NB4 (cell line): Measurements from ENCODE around the gene CENPB.

ENCODE experiments used
- DNase-seq: peaks from one replicate; pipeline ENCODE4 v3.0.0; 2010; ENCODE audit warnings: low read depth
- H3K4me3 ChIP-seq: one replicate; pipeline ENCODE4 v1.5.1; 2011; ENCODE audit warnings: mild to moderate bottlenecking, low read depth, low read length, moderate library complexity
- MYC ChIP-seq: IDR thresholded peaks from 2 replicates; pipeline ENCODE4 v1.6.1; 2011; ENCODE audit warnings: low read depth, low read length
- POLR2A ChIP-seq: IDR thresholded peaks from 2 replicates; pipeline ENCODE4 v1.6.1; 2011; ENCODE audit warnings: mild to moderate bottlenecking; ENCODE audit not compliant: insufficient read length; ENCODE audit errors: extremely low read depth
- TF ChIP-seq, protein P1 (sequence below): IDR thresholded peaks from 2 replicates; pipeline ENCODE4 v1.6.1; 2011; ENCODE audit warnings: low read depth, low read length
- TF ChIP-seq, protein P2 (sequence below): IDR thresholded peaks from one replicate; pipeline ENCODE4 v1.5.1; 2012; ENCODE audit warnings: low read depth, low read length

CENPB gene

DNA sequence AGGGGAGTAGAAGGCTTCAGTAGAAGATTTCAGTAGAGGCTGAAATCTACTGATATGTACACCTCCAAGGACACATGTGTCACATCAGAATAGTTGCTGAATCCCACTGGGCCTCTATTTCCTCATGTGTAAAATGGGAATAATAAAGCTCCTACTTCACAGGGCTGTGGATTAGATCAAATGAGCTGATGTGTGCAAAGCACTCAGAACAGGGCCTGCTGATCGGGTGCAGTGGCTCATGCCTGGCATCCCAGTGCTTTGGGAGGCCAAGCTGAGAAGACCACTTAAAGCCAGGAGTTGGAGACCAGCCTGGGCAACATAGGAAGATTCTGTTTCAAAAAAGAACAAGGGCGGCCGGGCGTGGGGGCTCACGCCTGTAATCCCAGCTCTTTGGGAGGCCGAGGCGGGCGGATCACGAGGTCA, 25.7 kb upstream of the CENPB start:
- no peak for DNase-seq
- no peak overlapping the region for H3K4me3 ChIP-seq
- TF ChIP-seq MYC (no peak), POLR2A (no peak)
- TF ChIP-seq, protein P1, sequence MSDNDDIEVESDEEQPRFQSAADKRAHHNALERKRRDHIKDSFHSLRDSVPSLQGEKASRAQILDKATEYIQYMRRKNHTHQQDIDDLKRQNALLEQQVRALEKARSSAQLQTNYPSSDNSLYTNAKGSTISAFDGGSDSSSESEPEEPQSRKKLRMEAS: no peak
- TF ChIP-seq, protein P2, sequence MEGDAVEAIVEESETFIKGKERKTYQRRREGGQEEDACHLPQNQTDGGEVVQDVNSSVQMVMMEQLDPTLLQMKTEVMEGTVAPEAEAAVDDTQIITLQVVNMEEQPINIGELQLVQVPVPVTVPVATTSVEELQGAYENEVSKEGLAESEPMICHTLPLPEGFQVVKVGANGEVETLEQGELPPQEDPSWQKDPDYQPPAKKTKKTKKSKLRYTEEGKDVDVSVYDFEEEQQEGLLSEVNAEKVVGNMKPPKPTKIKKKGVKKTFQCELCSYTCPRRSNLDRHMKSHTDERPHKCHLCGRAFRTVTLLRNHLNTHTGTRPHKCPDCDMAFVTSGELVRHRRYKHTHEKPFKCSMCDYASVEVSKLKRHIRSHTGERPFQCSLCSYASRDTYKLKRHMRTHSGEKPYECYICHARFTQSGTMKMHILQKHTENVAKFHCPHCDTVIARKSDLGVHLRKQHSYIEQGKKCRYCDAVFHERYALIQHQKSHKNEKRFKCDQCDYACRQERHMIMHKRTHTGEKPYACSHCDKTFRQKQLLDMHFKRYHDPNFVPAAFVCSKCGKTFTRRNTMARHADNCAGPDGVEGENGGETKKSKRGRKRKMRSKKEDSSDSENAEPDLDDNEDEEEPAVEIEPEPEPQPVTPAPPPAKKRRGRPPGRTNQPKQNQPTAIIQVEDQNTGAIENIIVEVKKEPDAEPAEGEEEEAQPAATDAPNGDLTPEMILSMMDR: no peak

DNA sequence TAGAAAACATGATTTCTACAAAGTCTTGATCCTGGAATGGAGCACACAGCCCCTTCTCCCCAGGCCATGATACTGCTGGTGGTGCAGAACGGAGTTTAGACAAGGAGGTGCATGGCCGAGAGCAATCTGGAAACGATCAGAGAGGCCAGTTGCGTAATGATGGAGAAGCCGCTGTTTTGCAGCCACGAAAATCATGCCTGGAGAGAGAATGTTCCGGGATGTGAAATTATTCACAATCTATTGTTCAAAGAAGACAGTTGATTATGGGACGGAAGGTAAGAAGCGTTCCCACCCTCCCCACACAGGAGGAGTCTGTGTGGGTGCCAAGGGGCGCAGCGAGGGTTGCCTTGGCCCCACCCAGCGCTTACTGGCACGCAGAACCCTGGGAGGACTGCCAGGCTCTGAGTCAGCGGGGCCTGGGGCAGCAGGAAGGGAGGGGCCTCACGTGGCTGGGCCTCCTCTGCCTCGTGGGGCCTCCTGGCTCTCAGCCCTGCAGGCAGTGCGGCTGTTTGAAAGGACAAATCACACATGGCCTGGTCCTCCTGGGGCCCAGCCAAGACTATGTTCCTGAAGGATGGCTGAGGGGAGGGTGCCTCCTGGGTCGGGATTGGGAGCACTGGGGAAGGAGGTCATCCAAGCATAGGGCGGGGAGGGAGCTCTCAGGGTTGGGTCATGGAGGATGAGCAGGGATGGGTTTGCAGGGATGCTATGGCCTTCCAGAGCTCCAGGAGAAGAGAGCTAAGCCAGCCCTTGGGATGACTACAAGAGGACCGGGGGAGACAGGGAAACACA, 25.1 kb upstream of the CENPB start:
- peak overlapping the region; percentile 61 for H3K4me3 ChIP-seq
- TF ChIP-seq POLR2A: peak; percentile 58
- TF ChIP-seq, protein P1: peak; percentile 99
- TF ChIP-seq MYC: peak; percentile 99
- TF ChIP-seq, protein P2: no peak
- DNase-seq: peak; percentile 97

DNA sequence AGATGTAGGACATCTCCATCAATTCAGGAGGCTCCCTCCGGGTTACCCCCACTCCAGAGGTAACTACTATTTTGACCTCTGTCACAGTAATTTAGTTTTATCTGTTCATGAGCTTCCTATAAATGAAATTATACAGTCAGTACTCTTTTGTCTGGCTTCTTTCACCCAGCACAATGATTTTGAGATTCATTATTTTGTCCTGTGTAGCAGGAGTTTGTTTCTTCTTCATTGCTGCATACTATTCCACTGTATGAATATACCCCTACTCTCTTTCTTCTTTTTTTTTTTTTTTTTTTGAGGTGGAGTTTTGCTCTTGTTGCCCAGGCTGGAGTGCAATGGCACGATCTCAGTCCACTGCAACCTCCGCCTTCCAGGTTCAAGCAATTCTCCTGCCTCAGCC, 22.0 kb upstream of the CENPB start:
- TF ChIP-seq POLR2A: no peak
- TF ChIP-seq, protein P2: no peak
- TF ChIP-seq, protein P1: no peak
- TF ChIP-seq MYC: no peak
- H3K4me3 ChIP-seq: no peak overlapping the region
- DNase-seq: no peak

DNA sequence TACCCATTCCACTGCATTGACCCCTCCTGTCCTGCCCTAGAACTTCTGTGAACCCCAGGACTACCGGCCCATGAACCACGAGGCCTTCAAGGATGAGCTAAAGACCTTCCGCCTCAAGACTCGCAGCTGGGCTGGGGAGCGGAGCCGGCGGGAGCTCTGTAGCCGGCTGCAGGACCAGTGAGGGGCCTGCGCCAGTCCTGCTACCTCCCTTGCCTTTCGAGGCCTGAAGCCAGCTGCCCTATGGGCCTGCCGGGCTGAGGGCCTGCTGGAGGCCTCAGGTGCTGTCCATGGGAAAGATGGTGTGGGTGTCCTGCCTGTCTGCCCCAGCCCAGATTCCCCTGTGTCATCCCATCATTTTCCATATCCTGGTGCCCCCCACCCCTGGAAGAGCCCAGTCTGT, 18.2 kb upstream of the CENPB start:
- TF ChIP-seq, protein P1: no peak
- no peak for TF ChIP-seq MYC
- TF ChIP-seq POLR2A: no peak
- TF ChIP-seq, protein P2: no peak
- no peak for DNase-seq

DNA sequence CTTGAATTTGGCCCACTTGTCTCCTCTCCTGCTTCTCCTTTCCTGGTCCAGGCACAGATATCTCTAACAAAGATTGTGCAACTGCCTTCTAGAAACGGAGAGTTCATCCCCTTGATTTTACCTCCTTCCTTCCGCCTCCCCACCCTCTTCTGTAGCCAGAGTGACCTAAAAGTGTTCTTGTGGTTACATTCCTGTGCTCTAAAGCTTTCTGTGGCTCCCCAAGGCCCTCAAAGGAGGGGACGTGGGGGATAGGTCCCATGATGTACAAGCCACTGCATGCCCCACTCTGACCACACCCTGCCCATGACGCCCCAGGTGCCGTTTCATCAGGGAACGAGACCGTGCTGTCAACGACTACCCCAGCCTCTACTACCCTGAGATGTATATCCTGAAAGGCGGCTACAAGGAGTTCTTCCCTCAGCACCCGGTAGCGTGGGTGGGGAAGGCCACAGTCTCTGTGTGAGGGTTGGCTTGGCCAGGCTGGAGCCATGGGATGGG, 17.8 kb upstream of the CENPB start:
- DNase-seq: no peak
- TF ChIP-seq, protein P2: no peak
- TF ChIP-seq POLR2A (no peak), MYC (no peak)
- TF ChIP-seq, protein P1: no peak
- no peak overlapping the region for H3K4me3 ChIP-seq

More for the DNA sequence above, 18.2 kb upstream of the CENPB start:
- no peak overlapping the region for H3K4me3 ChIP-seq
